Testis (tissue), 3 donors: ENCODE measurements around the gene GABBR2. TPM values are rescaled to one million over a fixed set of nuclear protein-coding genes. Genes with fewer than 3 reads are reported as not detected.

ENCODE experiments used
- DNase-seq: peaks from one replicate; pipeline ENCODE4 v3.0.0-alpha.2; 2019
- H3K27ac ChIP-seq, 2 donors: fragments of 200-600 bp; sonication (generic); one replicate each; pipeline ENCODE4 v1.5.1; 2019
- H3K27me3 ChIP-seq: fragments of 200-600 bp; sonication (generic); one replicate; pipeline ENCODE4 v1.5.1; 2019
- H3K36me3 ChIP-seq: fragments of 200-600 bp; sonication (generic); one replicate; pipeline ENCODE4 v1.5.1; 2017; ENCODE audit warnings: low read depth; ENCODE audit errors: missing control alignments
- H3K4me1 ChIP-seq: fragments of 200-600 bp; sonication (generic); one replicate; pipeline ENCODE4 v1.5.1; 2019
- H3K4me3 ChIP-seq, 2 donors: fragments of 200-600 bp; sonication (generic); one replicate each; pipeline ENCODE4 v1.5.1; 2017 to 2019
- H3K9me3 ChIP-seq: fragments of 200-600 bp; sonication (generic); one replicate; pipeline ENCODE4 v1.5.1; 2017
- POLR2A ChIP-seq: fragments of 450-650 bp; IDR thresholded peaks from one replicate; pipeline ENCODE4 v1.6.1; 2017; ENCODE audit warnings: antibody characterized with exemption, mild to moderate bottlenecking, moderate library complexity
- WGBS, 2 donors: methylation state at CpG; one replicate each; pipeline ENCODE4 v1.1.5; 2018; 5-methylcytosine and 5-hydroxymethylcytosine counted together
- intact Hi-C: fragments of 100-400 bp; cut with DNase I; formaldehyde crosslinking; loops from one replicate; pipeline ENCODE4 v1.15.1; 2023; ENCODE audit warnings: low total_unique reads
- polyA plus RNA-seq: library from polyadenylated mRNA; stranded (reverse); fragments of 350-450 nt; fragmentation: Illumina TruSeq; extraction: RNeasy Lipid Tissue Mini Kit (QIAGEN cat#74804); gene quantifications from one replicate; pipeline ENCODE4 v1.2.3, GENCODE V29; 2014; ENCODE audit warnings: low read depth, low replicate concordance; ENCODE audit not compliant: insufficient read depth
- total RNA-seq, 2 donors: library from RNA; depleted of rRNA; stranded (reverse); fragments of >200 nt; gene quantifications; one replicate each; pipeline ENCODE4 v1.2.3, GENCODE V29; 2016
- TF ChIP-seq, protein P1 (sequence below), 3 experiments: fragments of 450-650 bp in 2 of 3; fragments of 200-600 bp in 1 of 3; sonication (generic) in 1 of 3; IDR thresholded peaks; one replicate each; pipeline ENCODE4 v1.5.1; 2016 to 2019; ENCODE audit warnings: antibody characterized with exemption in 3 of 3, mild to moderate bottlenecking in 2 of 3, moderate library complexity in 1 of 3

GABBR2 gene
- total and polyA plus RNA-seq, 3 donors from 2014 or later = 3.0 to 8.1 (median 6.9) TPM

DNA sequence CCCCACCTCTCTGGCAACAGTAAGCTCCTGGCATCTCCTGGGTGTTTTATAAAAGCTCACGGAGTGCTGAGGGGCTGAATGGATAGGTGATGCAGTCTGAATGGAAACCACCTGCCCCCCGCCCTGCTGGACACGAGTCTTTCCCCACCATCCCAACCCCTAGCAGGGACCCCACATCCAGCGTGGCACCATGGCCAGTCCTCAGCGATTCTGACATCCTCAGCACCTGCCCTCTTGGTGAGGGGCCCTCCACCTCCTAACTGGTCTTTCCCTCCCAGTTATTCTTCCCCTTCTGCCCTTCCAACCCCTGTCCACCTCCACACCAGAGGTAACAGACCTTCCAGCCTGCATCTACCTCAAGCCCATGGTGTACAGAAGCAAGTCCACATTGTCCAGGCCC, 38.7 kb upstream of the GABBR2 start:
- Histone ChIP-seq H3K4me1 (no peaks in the 10 kb centered on the region), H3K36me3 (no peaks in the 10 kb centered on the region), H3K27ac (no peak overlapping the region), H3K9me3 (no peaks in the 10 kb centered on the region), H3K4me3 (no peak overlapping the region), H3K27me3 (no peaks in the 10 kb centered on the region)
- no peak for DNase-seq
- TF ChIP-seq, protein P1, sequence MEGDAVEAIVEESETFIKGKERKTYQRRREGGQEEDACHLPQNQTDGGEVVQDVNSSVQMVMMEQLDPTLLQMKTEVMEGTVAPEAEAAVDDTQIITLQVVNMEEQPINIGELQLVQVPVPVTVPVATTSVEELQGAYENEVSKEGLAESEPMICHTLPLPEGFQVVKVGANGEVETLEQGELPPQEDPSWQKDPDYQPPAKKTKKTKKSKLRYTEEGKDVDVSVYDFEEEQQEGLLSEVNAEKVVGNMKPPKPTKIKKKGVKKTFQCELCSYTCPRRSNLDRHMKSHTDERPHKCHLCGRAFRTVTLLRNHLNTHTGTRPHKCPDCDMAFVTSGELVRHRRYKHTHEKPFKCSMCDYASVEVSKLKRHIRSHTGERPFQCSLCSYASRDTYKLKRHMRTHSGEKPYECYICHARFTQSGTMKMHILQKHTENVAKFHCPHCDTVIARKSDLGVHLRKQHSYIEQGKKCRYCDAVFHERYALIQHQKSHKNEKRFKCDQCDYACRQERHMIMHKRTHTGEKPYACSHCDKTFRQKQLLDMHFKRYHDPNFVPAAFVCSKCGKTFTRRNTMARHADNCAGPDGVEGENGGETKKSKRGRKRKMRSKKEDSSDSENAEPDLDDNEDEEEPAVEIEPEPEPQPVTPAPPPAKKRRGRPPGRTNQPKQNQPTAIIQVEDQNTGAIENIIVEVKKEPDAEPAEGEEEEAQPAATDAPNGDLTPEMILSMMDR (IDR thresholded peaks at IDR 0.05) = no peak
- TF ChIP-seq POLR2A = no peak
- intact Hi-C loops = no loop called here
- 90 to 96% methylated on average over 5 of the region's 5 CpGs for WGBS, 2 donors

DNA sequence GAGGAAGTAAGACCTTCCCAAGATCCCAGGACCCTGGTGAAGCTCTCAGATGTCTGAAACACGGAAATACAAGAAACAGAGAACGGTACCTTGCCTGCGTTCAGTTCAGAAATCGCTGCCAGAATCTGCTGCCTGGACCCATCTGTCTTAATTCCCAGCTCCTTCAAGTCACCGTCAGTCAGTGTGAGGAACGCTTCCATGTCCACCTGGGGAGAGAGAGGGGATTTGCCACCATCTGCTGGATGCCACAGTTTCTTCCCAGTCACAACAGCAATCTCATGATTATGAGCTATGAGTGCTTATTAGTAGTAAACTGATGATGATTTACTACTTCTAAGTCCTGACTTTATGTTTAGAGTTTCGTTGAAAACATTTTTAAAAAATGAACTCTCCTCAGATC, 36.7 kb upstream of the GABBR2 start:
- no peaks in the 10 kb centered on the region for H3K36me3 ChIP-seq
- no peaks in the 10 kb centered on the region for H3K27me3 ChIP-seq
- TF ChIP-seq, protein P1 (IDR thresholded peaks at IDR 0.05) = no peak
- TF ChIP-seq POLR2A = no peak
- intact Hi-C loops = no loop called here
- H3K9me3 ChIP-seq = no peaks in the 10 kb centered on the region
- H3K4me1 ChIP-seq = no peaks in the 10 kb centered on the region
- WGBS, 2 donors = 92 to 93% methylated on average over 7 of the region's 7 CpGs
- H3K4me3 ChIP-seq = no peak overlapping the region
- no peak for DNase-seq
- no peak overlapping the region for H3K27ac ChIP-seq

DNA sequence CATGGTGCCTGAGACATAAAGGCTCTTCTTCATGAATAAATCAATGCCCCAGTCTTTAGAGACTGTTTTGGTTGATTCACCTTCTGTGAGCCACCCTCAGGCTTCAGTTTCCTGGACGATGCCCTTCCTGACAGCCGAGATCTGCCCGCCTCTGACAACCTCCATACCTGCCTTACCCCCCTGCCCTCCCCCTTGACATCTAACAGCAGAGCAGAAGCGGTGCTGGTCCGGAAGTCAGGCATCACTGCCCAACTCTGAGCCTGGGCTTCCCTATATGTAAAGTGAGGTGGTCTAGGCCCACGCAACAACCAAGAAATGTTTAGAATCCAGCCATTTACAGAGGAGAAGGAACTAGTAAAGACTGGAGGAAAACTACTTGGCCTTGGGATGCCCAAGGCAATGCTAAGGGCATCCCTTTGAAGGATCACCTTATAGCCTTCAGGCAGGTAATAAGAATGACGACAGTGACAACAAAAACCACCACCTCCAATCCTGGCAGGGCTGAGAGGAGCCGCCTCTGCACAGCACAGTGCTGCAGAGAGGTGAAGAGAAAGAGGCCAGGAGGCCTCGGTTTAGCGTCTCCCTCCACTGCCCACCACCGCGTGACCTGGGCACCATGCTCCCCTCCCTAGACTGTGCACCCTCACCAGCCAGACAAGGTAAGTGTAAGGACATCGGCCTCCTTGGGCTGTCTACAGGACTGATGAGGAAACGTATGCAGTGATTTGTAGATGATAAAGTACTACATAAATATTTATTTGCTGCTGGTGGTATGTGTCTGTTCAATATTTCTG, 35.3 kb upstream of the GABBR2 start:
- DNase-seq = no peak
- no peak overlapping the region for H3K27ac ChIP-seq
- no peak for TF ChIP-seq POLR2A
- TF ChIP-seq, protein P1 (IDR thresholded peaks at IDR 0.05) = no peak
- no peaks in the 10 kb centered on the region for H3K36me3 ChIP-seq
- no peaks in the 10 kb centered on the region for H3K9me3 ChIP-seq
- intact Hi-C loops = no loop called here
- no peak overlapping the region for H3K4me3 ChIP-seq
- no peaks in the 10 kb centered on the region for H3K4me1 ChIP-seq
- no peaks in the 10 kb centered on the region for H3K27me3 ChIP-seq
- 90 to 95% methylated on average over 14 of the region's 14 CpGs for WGBS, 2 donors

DNA sequence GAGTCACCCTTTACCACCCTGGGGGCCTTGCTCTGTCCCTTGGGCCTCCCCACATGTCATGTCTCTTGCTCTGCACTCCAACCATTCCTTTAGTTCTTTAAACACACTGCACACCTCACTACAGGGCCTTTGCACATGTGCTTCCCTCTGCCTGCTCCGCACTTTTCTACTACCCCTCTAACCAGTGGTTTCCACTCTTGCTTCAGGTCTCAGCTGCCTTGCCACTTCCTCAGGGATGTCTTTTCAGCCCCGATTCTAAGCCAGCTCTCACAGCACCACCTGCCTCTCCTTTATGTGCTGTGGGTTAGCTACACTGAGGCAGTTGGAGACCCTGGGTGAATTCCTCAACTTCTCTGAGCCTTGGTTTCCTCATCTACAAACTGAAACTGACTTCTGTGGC, 34.6 kb upstream of the GABBR2 start:
- intact Hi-C loops = no loop called here
- Histone ChIP-seq H3K9me3 (no peaks in the 10 kb centered on the region), H3K4me1 (no peaks in the 10 kb centered on the region), H3K27me3 (no peaks in the 10 kb centered on the region), H3K4me3 (no peak overlapping the region), H3K36me3 (no peaks in the 10 kb centered on the region), H3K27ac (no peak overlapping the region)
- no peak for DNase-seq
- TF ChIP-seq POLR2A = no peak
- TF ChIP-seq, protein P1 (IDR thresholded peaks at IDR 0.05) = no peak
- 92% methylated on average over 2 of the region's 2 CpGs for WGBS, 2 donors
